Loucy (cell line): ENCODE results near the gene ILK.

Experiments
- H2AFZ ChIP-seq: fragments of 200-600 bp; sonication (generic); 2 replicates; pipeline ENCODE4 v1.6.0; 2016; ENCODE audit warnings: antibody characterized with exemption, mild to moderate bottlenecking, low read length, moderate library complexity
- H3F3A ChIP-seq: fragments of 200-600 bp; 2 replicates; pipeline ENCODE4 v1.6.0; 2016; ENCODE audit warnings: antibody characterized with exemption, low read depth, mild to moderate bottlenecking
- H3K27me3 ChIP-seq: fragments of 200-600 bp; sonication (generic); 2 replicates; pipeline ENCODE4 v1.6.1; 2014; ENCODE audit warnings: low read length, mild to moderate bottlenecking; ENCODE audit not compliant: insufficient read depth, poor library complexity, severe bottlenecking
- H3K36me3 ChIP-seq: fragments of 200-600 bp; sonication (generic); 2 replicates; pipeline ENCODE4 v1.6.1; 2016; ENCODE audit warnings: low read length; ENCODE audit not compliant: insufficient read depth
- H3K4me1 ChIP-seq: fragments of 200-600 bp; sonication (generic); 2 replicates; pipeline ENCODE4 v1.5.1; 2014; ENCODE audit warnings: low read length, mild to moderate bottlenecking; ENCODE audit not compliant: insufficient read depth, poor library complexity, severe bottlenecking
- H3K4me2 ChIP-seq: fragments of 200-600 bp; sonication (generic); 2 replicates; pipeline ENCODE4 v1.6.0; 2014; ENCODE audit warnings: antibody characterized with exemption, low read length, low read depth, mild to moderate bottlenecking; ENCODE audit not compliant: poor library complexity, severe bottlenecking
- H3K4me3 ChIP-seq: fragments of 200-600 bp; sonication (generic); 2 replicates; pipeline ENCODE4 v1.5.1; 2014; ENCODE audit warnings: low read length, mild to moderate bottlenecking, mixed read lengths; ENCODE audit not compliant: poor library complexity, severe bottlenecking
- H3K79me2 ChIP-seq: fragments of 200-600 bp; sonication (generic); 2 replicates; pipeline ENCODE4 v1.6.1; 2014; ENCODE audit warnings: low read length; ENCODE audit not compliant: insufficient read depth
- H3K9ac ChIP-seq: fragments of 200-600 bp; sonication (generic); 2 replicates; pipeline ENCODE4 v1.6.0; 2014; ENCODE audit warnings: mild to moderate bottlenecking, low read depth, low read length, moderate library complexity; ENCODE audit not compliant: poor library complexity, severe bottlenecking
- H3K9me2 ChIP-seq: fragments of 200-600 bp; sonication (generic); replicated peaks from 2 replicates; pipeline ENCODE4 v1.6.1; 2016; ENCODE audit warnings: low read depth, low read length, mixed read lengths
- H3K9me3 ChIP-seq: fragments of 200-600 bp; sonication (generic); 2 replicates; pipeline ENCODE4 v1.6.1; 2014; ENCODE audit warnings: mild to moderate bottlenecking, antibody characterized with exemption, low read length, low read depth; ENCODE audit not compliant: insufficient read depth
- H4K20me1 ChIP-seq: fragments of 200-600 bp; sonication (generic); 2 replicates; pipeline ENCODE4 v1.6.0; 2014; ENCODE audit warnings: antibody characterized with exemption, low read length, mild to moderate bottlenecking; ENCODE audit not compliant: insufficient read depth, poor library complexity, severe bottlenecking
- CTCF ChIP-seq: fragments of 200-600 bp; sonication (generic); conservative IDR thresholded peaks from 2 replicates; pipeline ENCODE4 v1.5.1; 2014; ENCODE audit warnings: mild to moderate bottlenecking, antibody characterized with exemption, low read length
- EZH2phosphoT487 ChIP-seq: fragments of 200-600 bp; IDR thresholded peaks from 2 replicates; pipeline ENCODE4 v1.6.1; 2018; ENCODE audit warnings: antibody characterized with exemption, mild to moderate bottlenecking, moderate library complexity, borderline replicate concordance

The ILK gene

GRCh38 chr11:6611092-6611962 lies 7.8 kb downstream of the ILK start:
- Histone ChIP-seq H3K9me2 (no peaks in the 10 kb centered on the region), H3K27me3 (no peaks in the 10 kb centered on the region), H3K4me1 (peaks cover 40% of the 10 kb centered on the region), H3K36me3 (peaks cover 34% of the 10 kb centered on the region; the same call in 1 of the 2 replicates), H3K9me3 (no peaks in the 10 kb centered on the region), H3K4me3 (peak overlapping the region; percentile 80), H4K20me1 (peaks cover 16% of the 10 kb centered on the region), H2AFZ (no peak overlapping the region), H3K9ac (peak overlapping the region; percentile 79), H3K4me2 (peak overlapping the region; percentile 96), H3F3A (peaks cover 7% of the 10 kb centered on the region; the same call in 1 of the 2 replicates), H3K79me2 (peaks cover 55% of the 10 kb centered on the region)
- no peak for TF ChIP-seq CTCF
- TF ChIP-seq EZH2phosphoT487 = no peak

- Histone ChIP-seq H3K9ac (peak overlapping the region; percentile 79), H3K4me2 (peak overlapping the region; percentile 96), H3K27me3 (no peaks in the 10 kb centered on the region), H3K9me2 (no peaks in the 10 kb centered on the region), H3K79me2 (peaks cover 50% of the 10 kb centered on the region), H3K4me1 (peaks cover 36% of the 10 kb centered on the region), H3K4me3 (peak overlapping the region; percentile 80), H3K9me3 (no peaks in the 10 kb centered on the region), H3F3A (peaks cover 6% of the 10 kb centered on the region; the same call in 1 of the 2 replicates), H2AFZ (no peak overlapping the region), H3K36me3 (peaks cover 34% of the 10 kb centered on the region; the same call in 1 of the 2 replicates), H4K20me1 (peaks cover 16% of the 10 kb centered on the region)
- no peak for TF ChIP-seq CTCF
- no peak for TF ChIP-seq EZH2phosphoT487
Measured at GRCh38 chr11:6611963-6612212, 8.3 kb downstream of the ILK start.

- Histone ChIP-seq H3K27me3 (no peaks in the 10 kb centered on the region), H2AFZ (peak within 1 kb of the TSS; percentile 88), H3K4me3 (peak within 1 kb of the TSS; percentile 80), H3K4me1 (peaks cover 32% of the 10 kb centered on the region), H3F3A (peaks cover 3% of the 10 kb centered on the region; the same call in 1 of the 2 replicates), H3K9me2 (no peaks in the 10 kb centered on the region), H3K36me3 (peaks cover 34% of the 10 kb centered on the region; the same call in 1 of the 2 replicates), H4K20me1 (peaks cover 12% of the 10 kb centered on the region), H3K79me2 (peaks cover 44% of the 10 kb centered on the region), H3K9me3 (no peaks in the 10 kb centered on the region), H3K9ac (peak within 1 kb of the TSS; percentile 90), H3K4me2 (peak within 1 kb of the TSS; percentile 96)
- peak; percentile 76 for TF ChIP-seq CTCF
- no peak for TF ChIP-seq EZH2phosphoT487
Measured at GRCh38 chr11:6612213-6613041, 8.9 kb downstream of the ILK start, which contains the start of gene TAF10. TAF10 (minus strand) TSS chr11:6612216; CDS start chr11:6612189, 27 bp downstream.
